Fibroblast of skin of scalp (primary cell): Measurements from ENCODE around the gene FAM3B.

Experiments
- DNase-seq: peaks from one replicate; pipeline ENCODE4 v3.0.0-alpha.2; 2013

FAM3B gene

DNA sequence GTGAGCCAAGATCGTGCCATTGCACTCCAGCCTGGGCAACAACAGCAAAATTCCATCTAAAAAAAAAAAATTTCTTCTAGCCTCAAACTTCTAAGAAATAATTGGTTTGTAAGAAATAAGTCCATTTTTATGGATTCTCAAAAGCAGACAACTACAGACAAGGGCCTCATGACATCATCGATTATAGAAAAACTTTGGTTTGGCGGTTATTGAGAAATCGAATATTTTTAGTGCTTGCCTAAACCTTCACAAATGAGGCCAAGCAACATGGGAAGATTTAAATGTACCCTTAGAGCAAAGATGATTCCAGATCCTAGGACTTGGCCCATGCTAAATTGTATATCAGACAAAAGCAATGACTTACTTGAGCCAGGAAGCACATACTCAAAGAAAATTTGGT, 81.7 kb downstream of the FAM3B start:
- DNase-seq: no peak

DNA sequence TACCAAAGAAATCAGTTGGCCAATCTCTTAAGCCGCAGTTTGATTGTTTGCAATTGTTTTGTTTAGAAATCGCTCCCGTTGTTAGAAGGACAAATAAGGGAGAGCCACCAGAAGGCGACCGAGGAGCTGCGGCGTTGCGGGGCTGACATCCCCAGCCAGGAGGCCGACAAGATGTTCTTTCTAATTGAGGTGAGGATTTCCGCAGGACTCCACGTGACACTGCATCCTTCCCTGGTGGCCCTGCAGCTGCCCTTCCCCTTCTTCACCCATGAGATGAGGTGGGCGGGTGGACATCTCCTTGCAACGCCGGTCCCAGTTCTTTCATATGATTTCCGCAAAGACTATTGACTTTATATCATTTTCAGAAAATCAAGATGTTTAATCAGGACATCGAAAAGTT, 82.2 kb downstream of the FAM3B start:
- DNase-seq: no peak

- no peak for DNase-seq
These were observed 82.7 kb downstream of the FAM3B start for GRCh38 chr21:41399246-41399800.

DNA sequence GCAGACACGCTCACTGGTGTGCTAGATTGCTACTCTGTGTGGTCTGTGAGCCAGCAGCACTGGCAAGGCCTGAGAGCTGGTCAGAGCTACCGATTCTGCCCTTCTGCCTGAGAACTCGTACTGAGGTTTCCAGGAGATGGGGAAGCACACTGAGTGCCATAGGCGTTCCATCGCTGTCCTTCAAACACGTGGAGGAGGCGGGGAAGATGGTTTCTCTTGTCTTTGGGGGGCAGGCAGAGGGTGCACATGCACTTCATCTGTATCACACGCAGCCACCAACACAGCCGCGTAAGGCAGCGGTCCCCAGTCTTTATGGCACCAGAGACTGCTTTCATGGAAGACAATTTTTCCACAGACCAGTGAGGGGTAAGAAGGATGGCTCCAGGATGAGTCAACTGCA, 85.6 kb downstream of the FAM3B start:
- no peak for DNase-seq

DNA sequence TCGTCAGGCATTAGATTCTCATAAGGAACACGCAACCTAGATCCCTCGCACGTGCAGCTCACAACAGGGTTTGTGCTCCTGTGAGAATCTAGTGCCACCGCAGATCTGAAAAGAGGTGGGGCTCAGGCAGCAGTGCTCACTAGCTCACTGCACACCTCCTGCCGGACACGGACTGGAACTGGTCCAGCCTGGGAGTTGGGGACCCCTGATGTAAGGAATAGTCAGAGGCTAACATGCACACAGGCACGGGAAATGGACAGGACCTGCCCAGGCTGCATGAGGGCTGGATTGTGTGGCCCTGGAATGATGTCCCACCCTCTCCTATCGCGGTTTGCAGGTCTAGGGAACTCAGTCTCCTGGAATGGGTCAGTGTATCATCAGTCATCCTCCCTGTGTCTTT, 86.2 kb downstream of the FAM3B start:
- no peak for DNase-seq

DNA sequence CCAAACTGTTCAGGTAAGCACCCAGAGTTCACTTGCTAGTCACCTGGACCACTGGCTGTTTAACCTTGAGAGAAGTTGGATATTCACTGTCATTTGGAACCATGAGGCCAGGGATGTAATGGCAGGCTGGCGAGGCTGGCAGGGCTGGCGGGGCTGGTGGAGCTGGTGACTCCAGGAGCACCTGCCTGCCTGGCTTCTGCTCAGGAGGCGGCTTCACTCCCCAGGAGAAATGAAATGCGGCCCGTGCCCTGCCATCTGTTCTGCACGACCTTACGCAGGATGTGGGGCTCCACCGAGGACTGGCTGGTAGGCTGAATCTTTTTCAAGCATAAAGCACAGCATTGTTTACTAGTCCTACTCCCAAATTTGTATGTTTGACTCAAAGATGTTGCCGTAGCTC, 86.7 kb downstream of the FAM3B start:
- DNase-seq: no peak

DNA sequence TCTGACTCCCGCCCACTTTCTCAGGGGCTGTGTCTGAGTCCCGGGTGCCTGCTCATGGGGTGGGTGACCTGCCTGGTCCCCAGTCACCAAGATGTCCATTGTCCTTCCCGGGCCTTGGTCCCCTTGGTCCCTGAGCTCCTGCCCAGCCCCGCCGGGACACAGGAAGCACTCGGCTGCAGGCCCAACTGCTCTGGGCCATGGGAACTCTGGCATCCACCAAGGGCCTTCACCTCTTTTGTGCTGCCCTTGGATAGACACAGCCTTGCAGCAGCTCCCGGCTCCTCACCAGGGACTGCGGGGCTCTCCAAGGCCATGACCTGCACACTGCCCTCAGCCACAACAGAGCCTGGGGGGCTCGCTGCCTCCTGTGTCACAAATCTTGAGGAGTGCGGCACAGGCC, 87.4 kb downstream of the FAM3B start:
- DNase-seq: no peak

DNA sequence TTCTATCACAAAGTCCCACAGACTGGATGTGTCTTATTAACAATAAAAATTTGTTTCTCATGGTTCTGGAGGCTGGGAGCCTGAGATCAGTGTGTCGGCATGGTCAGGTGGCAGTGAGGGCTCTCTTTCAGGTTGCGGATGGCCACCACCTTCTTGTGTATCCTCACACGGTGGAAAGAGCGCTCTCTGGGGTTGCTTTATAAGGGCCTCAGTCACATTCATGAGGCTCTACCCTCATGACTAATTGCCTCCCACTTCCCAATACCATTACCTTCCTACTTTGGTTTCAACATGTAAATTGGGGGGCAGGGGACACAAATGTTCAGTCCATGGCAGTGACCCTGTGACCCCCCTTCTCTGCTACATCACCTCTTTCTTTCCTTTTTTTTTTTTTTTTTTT, 88.7 kb downstream of the FAM3B start:
- DNase-seq: no peak

DNA sequence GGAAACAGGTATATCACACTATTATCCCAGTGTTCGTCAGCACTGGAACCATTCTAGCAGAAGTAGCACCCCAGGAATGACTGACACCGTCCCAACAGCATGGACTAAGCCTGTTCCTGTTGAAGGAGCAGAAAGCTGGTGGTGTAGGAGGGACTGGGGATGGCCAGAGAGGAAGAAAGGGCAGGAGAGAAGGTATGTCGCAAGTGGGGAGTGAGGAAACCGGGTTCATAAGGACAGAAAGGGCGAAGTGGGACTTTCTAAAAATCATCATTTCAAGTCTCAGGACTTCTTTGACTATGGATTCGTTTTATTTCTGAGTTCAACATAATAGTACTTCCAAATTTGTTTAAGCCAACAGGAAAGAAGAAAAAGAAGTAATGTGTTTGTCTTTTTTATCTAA, 89.7 kb downstream of the FAM3B start:
- DNase-seq: no peak
